NCI-H748 (cell line): ENCODE data around the gene SAMD4A.

Experiments
- DNase-seq: peaks from one replicate; lab custom pipeline; 2025; ENCODE audit not compliant: unreplicated experiment; lab: John Stamatoyannopoulos, UW

SAMD4A gene

GRCh38 chr14:54566410-54567223, at the start of gene SAMD4A:
TSS of gene SAMD4A (plus strand) at chr14:54567128. CDS start at chr14:54567917, 789 bp downstream.
- DNase-seq, result peak; percentile 72

- DNase-seq, result no peak
These were observed 42.5 kb upstream of the SAMD4A start for GRCh38 chr14:54524410-54524809.

- DNase-seq, result no peak
These were observed 38.0 kb upstream of the SAMD4A start for GRCh38 chr14:54528973-54529372.

- peak; percentile 7 for DNase-seq
These were observed 37.1 kb upstream of the SAMD4A start for GRCh38 chr14:54529811-54530210.

- no peak for DNase-seq
These were observed 34.6 kb upstream of the SAMD4A start for GRCh38 chr14:54532111-54533012.

GRCh38 chr14:54533100-54533499, 33.8 kb upstream of the SAMD4A start:
- DNase-seq, result no peak

- no peak for DNase-seq
These were observed 31.8 kb upstream of the SAMD4A start for GRCh38 chr14:54535126-54535525.

GRCh38 chr14:54535646-54536045, 31.3 kb upstream of the SAMD4A start:
- no peak for DNase-seq

- DNase-seq, result no peak
These were observed 29.3 kb upstream of the SAMD4A start for GRCh38 chr14:54537651-54538050.

GRCh38 chr14:54538055-54538454, 28.9 kb upstream of the SAMD4A start:
- DNase-seq, result no peak

- DNase-seq, result no peak
These were observed 19.3 kb upstream of the SAMD4A start for GRCh38 chr14:54547583-54547982.

GRCh38 chr14:54548491-54548890, 18.4 kb upstream of the SAMD4A start:
- no peak for DNase-seq

GRCh38 chr14:54549862-54550261, 17.1 kb upstream of the SAMD4A start:
- DNase-seq, result no peak

GRCh38 chr14:54550514-54550913, 16.4 kb upstream of the SAMD4A start:
- DNase-seq, result no peak

GRCh38 chr14:54554401-54554800, 12.5 kb upstream of the SAMD4A start:
- no peak for DNase-seq

- no peak for DNase-seq
These were observed 11.3 kb upstream of the SAMD4A start for GRCh38 chr14:54555651-54556050.

GRCh38 chr14:54556535-54556934, 10.4 kb upstream of the SAMD4A start:
- DNase-seq, result no peak

GRCh38 chr14:54562334-54562733, 4.6 kb upstream of the SAMD4A start:
- DNase-seq, result peak; percentile 28

GRCh38 chr14:54564071-54564867, 2.7 kb upstream of the SAMD4A start:
- peak; percentile 27 for DNase-seq

- DNase-seq, result peak; percentile 92
These were observed 1.8 kb upstream of the SAMD4A start for GRCh38 chr14:54564868-54565784.
